Stimulated activated CD4-positive, alpha-beta T cell treated with anti-CD3 and anti-CD28 coated beads, Interleukin-4, amount 100 ng/mL, for 24 hours (primary cell): ENCODE results near the gene BPIFB6.

Source experiments
- DNase-seq: peaks from one replicate; pipeline ENCODE4 v3.0.0-alpha.2; 2020

The BPIFB6 gene, protein sequence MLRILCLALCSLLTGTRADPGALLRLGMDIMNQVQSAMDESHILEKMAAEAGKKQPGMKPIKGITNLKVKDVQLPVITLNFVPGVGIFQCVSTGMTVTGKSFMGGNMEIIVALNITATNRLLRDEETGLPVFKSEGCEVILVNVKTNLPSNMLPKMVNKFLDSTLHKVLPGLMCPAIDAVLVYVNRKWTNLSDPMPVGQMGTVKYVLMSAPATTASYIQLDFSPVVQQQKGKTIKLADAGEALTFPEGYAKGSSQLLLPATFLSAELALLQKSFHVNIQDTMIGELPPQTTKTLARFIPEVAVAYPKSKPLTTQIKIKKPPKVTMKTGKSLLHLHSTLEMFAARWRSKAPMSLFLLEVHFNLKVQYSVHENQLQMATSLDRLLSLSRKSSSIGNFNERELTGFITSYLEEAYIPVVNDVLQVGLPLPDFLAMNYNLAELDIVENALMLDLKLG

DNA sequence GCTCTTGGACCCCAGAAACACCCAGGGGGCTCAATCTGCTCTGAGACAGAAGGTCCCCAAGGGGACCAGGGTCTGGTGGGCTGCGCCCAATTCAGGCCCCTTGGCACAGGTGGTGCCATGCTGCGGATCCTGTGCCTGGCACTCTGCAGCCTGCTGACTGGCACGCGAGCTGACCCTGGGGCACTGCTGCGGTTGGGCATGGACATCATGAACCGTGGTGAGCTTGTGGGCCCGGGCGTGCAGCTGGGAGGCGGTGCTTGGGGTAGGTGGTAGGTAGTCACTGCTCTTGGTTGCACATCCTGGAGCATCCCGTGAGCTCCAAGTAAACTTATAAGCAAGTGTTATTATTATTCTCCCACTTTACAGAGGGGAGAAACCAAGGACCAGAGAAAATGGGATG lies at the start of gene BPIFB6:
Gene BPIFB6 (plus strand): TSS at position 118 of the 400 bp plus-strand sequence. CDS start 0 bp downstream, at position 118.
- no peak for DNase-seq

DNA sequence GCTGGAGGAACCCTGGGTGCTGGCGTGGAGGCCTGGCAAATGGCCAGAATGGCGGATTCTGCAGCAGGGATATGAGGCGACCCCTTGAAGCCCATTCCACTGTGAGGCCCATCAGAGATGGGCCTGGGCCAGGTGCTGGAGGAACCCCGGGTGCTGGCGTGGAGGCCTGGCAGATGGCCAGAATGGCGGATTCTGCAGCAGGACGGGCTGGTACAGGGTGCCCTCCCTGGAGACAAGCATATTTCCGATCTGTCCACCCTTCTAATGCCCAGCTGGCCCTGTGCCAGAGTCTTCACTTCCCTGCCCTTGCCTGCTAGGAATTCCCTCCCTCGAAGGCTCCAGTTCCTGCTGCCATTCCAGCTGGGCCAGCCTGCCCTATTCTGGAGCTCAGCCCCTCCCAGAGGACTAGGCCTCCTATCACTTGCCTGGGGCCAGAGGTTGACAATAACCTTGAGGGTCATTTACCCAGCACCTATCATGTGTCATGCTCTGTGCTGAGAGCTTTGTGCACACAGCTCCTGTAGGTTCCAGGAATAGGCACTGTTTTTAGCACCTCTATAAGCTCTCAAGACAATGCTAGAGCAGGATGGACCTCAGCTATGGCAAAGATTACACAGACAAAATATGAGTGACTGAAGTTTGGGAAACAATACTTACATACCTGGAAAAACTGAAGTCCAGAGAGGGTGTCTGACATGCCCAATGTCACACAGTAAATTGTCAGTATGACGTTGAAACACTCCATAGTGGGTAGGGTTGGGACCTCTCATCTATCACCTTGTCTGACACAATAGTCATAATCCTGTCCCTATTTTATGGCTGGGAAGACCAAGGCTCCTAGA lies 48.6 kb upstream of the BPIFB6 start:
- no peak for DNase-seq

DNA sequence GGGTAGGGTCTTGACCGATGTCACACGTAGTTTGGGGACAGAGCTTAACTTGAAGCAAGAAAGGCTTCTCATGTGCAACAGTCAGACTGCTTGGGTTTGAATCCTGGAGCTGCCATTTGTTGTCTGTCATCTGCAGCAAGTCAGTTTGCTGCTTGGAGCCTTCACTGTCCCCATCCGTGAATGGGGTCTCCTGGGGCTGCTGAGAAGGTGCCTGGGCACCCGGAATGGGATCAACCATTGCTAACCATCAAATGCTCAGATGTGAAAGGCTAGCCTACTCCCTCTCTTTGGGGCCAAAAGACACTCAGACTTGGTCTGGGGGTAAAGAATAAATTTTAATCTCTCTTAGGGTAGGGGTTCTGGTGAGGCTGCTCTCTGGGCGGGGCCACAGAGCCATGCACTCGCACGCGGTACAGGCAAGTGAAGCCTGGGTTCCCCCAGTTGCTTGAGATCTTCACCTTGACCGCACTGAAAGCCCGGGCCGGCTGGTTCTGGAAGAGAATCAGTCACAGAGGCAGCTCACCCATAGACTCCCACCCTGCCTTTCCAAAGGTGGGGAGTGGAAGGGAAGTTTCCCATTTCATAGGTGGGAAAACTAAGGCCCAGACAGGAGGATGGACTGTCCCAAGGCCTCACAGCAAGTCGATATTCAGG lies 47.9 kb upstream of the BPIFB6 start:
- DNase-seq, result no peak

DNA sequence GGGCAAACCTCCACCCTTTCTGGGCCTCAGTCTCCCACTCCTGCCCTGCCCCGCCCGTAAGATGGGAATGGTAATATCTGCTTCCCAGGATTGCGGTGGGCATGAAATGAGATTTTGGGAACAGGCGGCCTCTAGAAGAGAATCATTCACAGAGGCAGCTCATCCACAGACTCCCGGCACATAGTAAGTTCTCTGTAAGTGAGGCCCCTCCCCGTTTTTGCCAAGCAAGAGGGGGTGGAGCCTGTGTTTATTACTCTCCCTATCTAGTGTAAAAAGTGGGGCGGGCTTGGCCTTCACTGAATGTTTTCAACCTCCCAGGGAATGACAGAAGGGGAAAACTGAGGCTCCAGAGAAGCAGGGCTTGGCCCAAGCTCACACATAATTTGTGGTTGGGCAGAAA lies 47.3 kb upstream of the BPIFB6 start:
- DNase-seq, result no peak

DNA sequence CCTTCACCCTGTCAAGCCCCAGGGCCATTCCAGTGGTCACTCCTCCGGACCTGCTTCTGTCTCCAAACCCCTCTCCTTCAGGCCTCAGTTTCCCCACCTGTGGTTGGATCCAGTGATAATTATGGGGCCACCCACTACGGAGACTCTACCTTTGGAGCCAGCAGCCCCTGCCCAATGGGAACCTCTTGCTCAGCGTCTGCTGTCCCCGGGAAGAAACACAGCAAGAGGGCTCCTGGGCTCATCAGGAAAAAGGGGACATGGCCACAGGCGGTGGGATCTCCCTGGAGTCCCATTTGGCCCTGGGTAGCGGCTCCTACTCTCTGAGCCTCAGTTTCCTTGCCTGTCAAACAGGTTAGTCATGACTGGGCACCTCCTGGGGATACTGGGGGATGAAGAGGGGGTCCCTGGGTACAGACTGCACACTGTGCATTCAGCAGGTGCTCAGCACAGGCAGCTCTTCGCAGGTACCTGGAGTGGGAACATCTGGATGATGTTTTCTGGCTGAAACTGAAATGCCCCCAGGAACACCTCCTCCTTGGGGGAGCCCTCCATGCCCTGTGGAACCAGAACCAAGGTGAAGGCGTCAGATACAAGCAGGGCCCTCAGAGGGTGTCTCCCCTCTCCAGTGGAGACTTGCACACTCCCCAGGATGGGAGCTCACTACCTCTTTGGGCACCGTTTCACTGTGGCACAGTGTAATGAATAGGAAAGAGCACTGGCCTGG lies 46.7 kb upstream of the BPIFB6 start:
- DNase-seq, result no peak

DNA sequence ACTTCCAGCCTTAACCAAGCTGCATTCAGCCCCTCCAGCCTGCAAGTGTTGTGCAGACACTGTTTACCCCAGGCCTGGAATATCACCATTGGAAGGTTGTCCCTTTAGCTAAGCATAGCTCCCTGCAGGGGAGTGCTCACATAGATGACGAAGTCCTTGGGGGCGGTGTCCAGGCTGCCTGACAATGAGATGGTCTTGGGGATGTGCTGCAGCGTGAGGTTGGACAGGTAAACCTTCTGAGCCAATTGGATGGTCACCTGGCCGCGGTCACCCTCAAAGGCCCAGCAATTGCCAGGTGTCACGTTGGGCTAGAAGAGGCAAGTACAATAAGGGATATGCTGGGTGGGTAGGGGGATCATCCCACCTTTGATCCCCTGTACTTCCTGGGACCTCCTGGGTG lies 45.9 kb upstream of the BPIFB6 start:
- DNase-seq, result no peak

DNA sequence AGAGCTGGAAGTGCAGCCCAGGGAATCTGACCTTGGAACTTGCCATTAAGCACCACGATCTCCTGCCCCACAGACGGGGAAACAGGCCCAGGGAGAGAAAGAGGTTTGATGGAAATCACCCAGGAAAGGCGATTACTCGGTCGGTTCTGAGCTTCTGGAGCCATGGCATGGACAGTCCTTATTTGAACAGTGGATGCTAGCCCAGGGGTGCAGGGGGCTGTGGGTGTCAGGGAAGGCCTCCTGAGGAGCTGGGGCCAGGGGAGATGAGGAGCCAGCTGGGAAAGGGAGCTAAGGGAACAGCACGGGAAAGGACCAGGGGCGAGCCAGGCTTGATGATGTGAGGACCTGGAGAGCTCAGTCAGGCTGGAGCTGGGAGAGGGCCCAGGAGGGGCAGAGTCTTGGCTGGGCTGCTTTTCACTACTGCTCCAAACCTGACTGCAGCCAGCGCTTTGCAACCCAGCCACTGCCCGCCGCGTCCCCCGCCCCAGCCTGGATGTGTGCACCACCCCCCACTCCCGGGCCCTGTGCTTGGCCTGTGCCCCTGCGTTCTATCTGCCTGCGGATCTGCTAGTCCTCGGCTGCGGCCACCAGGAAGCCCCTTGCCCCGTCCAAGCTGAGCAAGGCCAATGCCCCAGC lies 45.0 kb upstream of the BPIFB6 start:
- DNase-seq, result no peak

DNA sequence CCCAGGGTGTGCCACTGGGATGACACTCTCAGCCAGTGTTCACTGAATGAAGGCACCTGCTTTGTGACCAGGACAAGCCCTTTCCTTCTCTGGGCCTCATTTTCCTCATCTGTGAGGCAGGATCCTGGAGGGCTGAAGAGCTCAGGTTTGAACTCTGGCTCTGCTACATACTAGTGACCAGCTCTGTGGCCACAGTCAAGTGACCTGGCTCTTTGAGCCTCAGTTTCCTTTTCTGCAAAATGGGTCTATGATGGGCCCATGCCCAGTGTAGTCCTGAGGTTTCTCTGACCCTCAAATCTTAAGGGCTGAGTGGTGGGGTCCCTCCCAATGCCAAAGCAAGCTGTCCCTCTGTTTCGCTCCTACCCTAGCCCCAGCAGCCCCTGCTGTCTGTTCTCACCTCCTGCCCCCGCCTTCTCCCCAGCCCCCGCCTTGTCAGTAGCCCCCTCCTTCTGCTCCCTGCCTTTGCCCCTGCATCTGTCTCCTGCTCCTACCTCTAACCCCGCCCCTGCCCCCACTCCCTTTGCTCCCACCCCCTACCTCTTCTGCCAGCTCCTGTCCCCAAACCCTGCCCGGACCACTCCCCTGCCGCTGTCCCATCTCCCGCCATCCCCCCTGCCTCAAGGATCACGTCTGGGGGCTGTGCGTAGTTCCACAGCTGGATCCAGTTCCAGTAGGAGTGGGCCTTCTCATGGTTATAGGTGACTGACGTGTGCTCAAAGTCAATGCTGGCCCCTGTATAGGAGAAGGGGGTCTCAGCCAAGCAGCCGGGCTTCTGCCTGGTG lies 44.2 kb upstream of the BPIFB6 start:
- no peak for DNase-seq

DNA sequence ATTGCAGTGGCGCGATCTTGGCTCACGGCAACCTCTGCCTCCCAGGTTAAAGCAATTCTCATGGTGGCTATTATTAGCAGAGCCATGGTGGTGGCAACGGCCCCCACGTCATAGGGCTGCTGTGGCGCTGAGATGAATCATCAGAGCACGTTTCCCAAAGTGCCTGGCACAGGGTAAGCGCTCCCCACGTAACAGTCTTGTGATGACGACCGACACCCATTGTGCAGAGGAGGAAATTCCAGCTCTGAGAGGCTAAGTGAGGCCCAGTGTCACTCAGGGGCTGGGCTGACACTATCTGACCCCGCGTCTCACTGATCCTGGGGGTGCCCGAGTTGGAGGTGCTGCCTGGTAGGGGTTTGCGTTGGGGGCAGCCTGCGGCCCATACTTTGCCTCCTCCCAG lies 43.4 kb upstream of the BPIFB6 start:
- no peak for DNase-seq

DNA sequence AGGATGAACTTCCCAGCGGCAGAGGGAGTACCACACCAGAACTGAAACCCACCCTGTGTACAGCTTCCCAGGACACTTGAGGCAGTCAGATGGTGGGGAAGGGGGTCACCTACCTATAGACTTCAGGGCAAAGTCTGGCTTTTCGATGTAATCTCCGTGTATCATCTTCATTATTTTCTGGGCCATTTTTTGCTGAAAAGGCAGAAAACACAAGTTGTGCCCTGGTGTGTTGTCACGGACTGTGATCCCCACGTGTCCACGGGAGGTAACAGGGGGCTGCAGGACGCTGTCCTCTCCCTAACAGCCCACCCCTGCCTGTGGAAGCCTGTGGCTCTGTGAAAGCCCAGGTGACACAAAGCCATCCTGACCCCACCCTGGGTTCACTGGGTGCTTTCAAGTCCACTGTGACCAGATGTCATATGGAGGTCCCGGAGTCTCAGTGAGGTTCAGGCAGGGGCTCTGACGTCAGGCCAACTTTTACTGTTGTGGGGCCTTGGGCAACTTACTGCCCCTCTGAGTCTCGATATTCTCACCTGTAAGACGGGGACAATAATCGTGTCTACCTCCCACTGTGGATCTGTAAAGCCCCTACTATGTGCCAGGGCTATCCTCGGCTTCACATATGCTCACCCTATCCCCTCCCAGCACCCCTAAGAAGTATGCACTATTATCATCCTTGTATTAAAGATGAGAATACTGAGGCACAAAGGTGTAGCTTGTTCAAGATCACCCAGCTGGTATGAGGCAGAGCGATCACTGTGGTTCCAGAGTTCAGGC lies 41.8 kb upstream of the BPIFB6 start:
- no peak for DNase-seq

DNA sequence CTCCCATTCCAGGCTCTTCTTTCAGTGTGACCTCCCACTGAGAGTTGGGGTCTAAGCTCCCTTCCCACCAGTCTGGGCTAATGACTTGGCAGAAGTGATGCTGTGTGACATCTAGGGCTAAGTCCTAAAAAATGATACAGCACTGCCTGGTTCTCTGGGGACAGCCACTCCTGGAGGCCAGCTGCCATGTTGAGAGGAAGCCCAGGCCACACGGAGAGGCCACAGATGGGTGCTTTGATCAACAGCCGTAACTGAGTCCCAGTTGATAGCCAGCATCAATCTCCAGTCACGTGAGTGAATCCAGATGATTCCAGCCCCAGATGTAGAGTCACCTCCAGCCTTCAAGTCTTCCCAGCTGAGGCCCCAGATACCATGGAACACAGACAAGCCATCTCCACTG lies 41.0 kb upstream of the BPIFB6 start:
- no peak for DNase-seq

DNA sequence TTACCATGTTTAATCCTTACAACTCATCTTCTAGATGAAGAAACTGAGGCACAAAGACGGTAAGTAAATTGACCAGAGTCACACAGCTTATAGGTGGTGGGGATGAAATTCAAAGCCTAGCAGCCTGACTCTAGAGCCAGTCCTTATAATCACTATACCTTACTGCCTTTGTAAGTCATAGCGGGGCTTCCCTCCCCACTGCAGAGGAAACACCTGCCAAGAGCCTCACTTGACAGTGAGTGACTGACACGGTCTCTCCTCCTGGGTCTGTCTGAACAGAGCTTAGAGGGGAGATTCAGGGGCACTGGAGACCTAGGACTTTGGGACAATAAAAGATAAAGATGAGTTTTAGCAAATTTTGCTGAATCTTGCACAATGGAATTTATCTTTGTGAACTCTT lies 40.1 kb upstream of the BPIFB6 start:
- no peak for DNase-seq

DNA sequence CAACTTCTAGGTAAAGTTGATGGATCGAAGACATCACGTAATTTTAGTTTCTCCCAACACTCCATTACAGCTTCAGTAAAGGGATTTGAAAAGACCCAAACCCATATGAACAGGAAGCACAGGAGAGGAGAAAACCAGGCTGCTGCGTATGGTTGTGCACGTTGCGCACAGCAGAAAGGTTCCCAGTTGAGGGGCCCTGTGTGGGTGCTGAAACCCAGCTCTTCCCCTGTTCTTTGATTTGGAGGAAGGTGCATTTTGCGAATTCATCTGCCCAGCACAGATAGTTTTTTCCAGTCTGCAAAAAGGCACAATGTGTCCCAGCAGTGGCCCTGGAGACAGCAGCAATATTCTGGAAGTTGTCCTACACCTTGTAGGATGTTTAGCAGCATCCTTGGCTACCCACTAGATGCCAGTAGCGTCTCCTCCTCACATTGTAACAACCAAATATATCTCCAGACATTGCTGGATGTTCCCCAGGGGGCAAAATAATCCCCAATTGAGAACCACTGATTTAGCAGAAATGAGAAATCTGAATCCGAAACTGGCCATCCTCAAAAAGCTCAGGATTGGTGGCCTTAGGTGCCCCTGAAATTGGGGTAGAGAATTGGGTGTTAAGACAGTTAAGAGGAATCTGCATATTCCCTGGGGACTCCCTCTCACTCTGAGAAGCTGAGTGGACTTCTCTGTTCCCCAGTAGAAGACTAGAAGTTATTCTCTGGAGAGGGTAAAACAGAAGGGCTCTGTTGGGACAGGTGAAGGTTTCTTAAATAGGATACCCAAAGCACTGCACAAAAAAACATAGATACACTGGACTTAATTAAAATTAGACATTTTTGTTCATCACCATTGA lies 39.4 kb upstream of the BPIFB6 start:
- no peak for DNase-seq

DNA sequence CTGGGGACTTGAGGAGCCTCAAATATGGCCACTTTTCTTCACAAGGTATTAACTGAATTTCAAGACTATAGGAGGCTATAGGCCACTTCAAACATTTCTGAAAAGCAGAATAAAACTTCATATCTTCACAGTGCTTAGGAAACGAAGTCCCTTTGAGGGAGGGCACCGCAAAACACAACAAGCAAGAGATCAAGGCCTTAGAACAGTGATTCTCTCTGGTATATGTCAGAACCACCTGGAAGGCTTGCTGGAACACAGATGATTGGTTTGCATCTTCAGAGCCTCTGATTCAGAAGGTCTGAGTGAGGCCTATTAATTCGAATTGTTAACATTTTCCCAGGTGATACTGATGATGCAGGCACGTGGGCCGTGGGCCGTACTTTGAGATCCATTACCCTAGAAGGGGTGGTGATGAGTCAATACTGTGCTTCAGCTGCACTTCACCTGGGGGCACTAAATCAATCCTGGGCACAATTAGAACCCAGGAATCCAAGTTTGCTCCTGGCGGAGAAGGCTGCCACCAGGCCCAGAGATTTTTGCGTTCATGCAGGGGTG lies 37.9 kb upstream of the BPIFB6 start:
- no peak for DNase-seq

DNA sequence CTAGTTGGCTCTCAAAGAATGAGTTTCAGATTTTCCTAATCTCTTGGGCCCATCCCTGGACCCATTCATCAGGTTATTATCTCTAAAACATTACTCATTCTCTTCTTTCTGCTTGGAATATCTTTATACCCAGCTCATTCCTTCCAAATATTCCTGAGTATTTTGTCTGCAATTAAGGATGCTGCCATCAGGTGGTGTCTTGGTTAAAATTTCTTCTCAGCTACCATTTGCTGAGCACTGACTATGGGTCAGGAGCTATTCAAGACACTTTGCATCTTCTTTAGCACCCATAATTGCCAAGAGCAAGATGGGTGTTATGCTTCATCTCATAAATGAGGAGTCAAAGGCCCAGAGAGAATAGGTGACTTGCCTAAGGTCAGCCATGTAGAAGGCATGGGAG lies 35.6 kb upstream of the BPIFB6 start:
- DNase-seq, result no peak

DNA sequence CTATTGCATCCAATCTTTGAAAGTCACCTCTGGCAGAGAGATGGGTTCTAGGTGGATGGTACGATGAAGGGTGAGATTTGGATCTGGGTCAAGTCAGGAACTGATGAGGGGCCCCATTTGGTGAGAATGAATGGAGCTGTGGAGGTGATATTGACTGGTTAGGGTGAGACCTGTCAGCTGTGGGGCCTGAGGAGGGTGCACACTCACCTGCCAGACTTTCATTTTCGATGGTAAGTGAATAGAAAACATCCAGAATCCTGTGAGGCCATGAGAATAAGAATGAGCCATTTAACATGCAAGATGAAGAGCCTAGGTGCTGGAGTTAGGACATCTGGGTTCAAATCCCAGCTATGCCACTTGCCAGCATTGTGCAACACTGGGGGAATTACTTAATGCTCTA lies 34.0 kb upstream of the BPIFB6 start:
- no peak for DNase-seq

DNA sequence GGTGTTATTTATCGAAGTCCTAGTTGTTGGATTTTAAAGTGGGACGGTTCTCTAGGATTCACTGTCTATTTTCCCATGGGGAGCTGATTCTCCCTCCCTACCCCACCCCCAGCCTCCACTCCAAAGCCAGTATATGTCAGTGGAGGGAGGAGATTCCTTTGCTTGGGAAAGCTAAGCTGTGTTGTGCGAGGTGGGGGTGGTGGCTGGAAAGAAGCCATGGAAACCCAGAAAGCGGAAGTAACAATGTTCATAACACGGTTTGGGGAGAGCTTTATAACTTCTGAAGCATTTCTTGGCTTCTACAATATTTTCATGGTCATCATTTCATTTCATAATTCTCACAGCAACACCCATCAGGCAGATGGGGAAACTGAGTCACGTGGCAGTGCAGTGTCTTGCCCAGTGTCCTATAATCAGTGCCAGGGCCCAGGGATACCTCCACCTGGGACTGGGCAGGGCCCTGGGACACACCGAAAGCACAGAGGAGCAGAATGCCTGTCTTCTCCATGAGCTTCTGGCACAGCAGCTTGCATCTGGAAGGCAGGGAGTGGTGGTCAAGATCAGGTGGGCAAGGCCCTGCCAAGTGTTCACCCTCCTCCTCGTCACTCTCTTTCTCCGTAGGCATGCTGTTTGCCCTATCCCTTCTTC lies 31.7 kb upstream of the BPIFB6 start:
- DNase-seq, result no peak

DNA sequence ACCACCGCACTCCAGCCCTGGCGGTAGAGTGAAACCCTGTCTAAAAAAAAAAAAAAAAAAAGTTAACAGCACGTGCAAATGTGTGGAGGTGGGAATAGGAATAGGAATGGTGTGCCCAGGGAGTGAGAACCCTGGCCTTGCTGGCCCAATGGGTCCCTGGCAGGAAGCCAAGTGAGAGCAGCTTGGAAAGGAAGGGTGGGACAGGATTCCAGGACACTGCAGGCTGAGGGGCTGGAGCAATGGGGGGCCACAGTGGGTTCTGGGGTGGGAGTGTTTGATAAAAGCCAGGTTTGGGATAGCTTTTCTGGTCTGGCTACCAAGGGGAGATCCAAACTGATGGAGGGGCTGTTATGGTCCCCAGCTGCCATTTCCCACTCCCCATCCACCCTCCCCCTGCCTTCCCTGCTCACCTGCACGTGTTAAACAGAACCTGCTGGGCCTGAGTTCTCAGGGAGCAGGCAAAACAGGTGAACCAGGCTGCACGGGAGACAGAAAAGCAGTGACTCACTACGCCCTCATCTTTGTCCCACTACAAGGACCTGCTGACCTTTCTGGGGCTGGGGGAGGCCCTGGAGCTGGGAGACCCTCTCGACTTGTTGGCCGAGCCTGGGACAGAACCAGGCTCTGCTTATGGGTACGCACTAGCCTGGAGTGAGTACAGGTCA lies 30.5 kb upstream of the BPIFB6 start:
- DNase-seq, result no peak
